ENCODE measurements around the gene SLC22A14. TPM values are rescaled to one million over a fixed set of nuclear protein-coding genes. Genes with fewer than 3 reads are reported as not detected.

The SLC22A14 gene
- total and polyA plus RNA-seq, 10 of the 15 experiments (the other 5 are each of a cell fraction or from before 2014, with no cell fraction given), result not detected

- no peak for DNase-seq (ENCODE audit: low read depth, low spot score)
- Histone ChIP-seq H3K27ac (ENCODE audit: control insufficient read depth, insufficient read depth) (no peak overlapping the region), H3K79me2 (ENCODE audit: control insufficient read depth, insufficient read depth, low read length) (no peaks in the 10 kb centered on the region), H3K9me3 (replicated peaks; ENCODE audit: control insufficient read depth, insufficient read depth, low read length) (no peaks in the 10 kb centered on the region), H4K20me1 (ENCODE audit: control insufficient read depth, insufficient read depth) (no peaks in the 10 kb centered on the region), H2AFZ (ENCODE audit: control insufficient read depth, low read depth, low read length) (no peak overlapping the region), H3K36me3 (ENCODE audit: control insufficient read depth in 2 of 2, insufficient read depth in 2 of 2, low read length in 1 of 2) (peaks cover 6 to 7% of the 10 kb centered on the region in 2 experiments; a peak in 3 of 4 replicates), H3K4me2 (ENCODE audit: control insufficient read depth, insufficient read depth) (no peak overlapping the region), H3K4me1 (ENCODE audit: control insufficient read depth, insufficient read depth, low read length) (no peaks in the 10 kb centered on the region), H3K4me3 (no peak overlapping the region), H3K27me3 (replicated peaks in 1 of 2; ENCODE audit: control insufficient read depth in 2 of 2, insufficient read depth in 2 of 2, low read length in 1 of 2) (no peaks in the 10 kb centered on the region), H3K9ac (ENCODE audit: control insufficient read depth, insufficient read depth, low read length) (no peak overlapping the region)
- 5% methylated on average over 1 of the region's 1 CpG for WGBS (ENCODE audit: insufficient coverage, insufficient replicate concordance, low lambda C conversion rate, missing lambda C conversion rate)
- POLR2A ChIA-PET, result no interaction called here
- no peak for FAIRE-seq
- no peak for ATAC-seq
- RAD21 ChIA-PET (ENCODE audit: unreplicated experiment), result interaction anchor here (0.7 kb wide), 1 partner anchor 238 kb away, joined by 3 read pairs; the partner anchor contains the start of gene EXOG
- intact Hi-C loops (cut with micrococcal nuclease; ENCODE audit: unreplicated experiment), result no loop called here
- TF ChIP-seq SRF (IDR thresholded peaks at IDR 0.05; ENCODE audit: low read depth in 2 of 2, low read length in 2 of 2) (no peak), USF2 (IDR thresholded peaks at IDR 0.05; ENCODE audit: borderline replicate concordance, low read depth, low read length) (no peak), CHD4 (IDR thresholded peaks at IDR 0.05) (no peak), EGR1 (IDR thresholded peaks at IDR 0.05; ENCODE audit: borderline replicate concordance in 1 of 2, low read depth in 2 of 2, low read length in 2 of 2) (no peak), MTA2 (IDR thresholded peaks at IDR 0.05; ENCODE audit: low read depth) (peak; percentile 86), TCF12 (IDR thresholded peaks at IDR 0.05; ENCODE audit: low read depth, low read length) (no peak), BMI1 (IDR thresholded peaks at IDR 0.05; ENCODE audit: borderline replicate concordance) (no peak), TARDBP (IDR thresholded peaks at IDR 0.05; ENCODE audit: borderline replicate concordance) (no peak)
- BruUV-seq (replicated peaks), result no TSS peak
- CTCF ChIA-PET, result no interaction called here
- in situ Hi-C loops (cut with MboI), result no loop called here
- SMC1A ChIA-PET (ENCODE audit: uncharacterized antibody, unreplicated experiment), result interaction anchor here (0.6 to 1.1 kb wide), 3 partner anchors 10 to 1136 kb away, joined by 3 read pairs; no protein-coding TSS in a partner anchor
Observed at GRCh38 chr3:38257583-38257982, 24.5 kb upstream of the SLC22A14 start.
